ENCODE data around the gene SLC10A7.

GRCh38 chr4:146261041-146261440, 260.7 kb downstream of the SLC10A7 start:
- TF ChIP-seq CTCF (conservative IDR thresholded peaks at IDR 0.05 in 1 of 2, IDR thresholded peaks at IDR 0.05 in 1 of 2; ENCODE audit: low read depth in 1 of 2, low read length in 2 of 2), result no peak
- TF ChIP-seq EZH2 (IDR thresholded peaks at IDR 0.05; ENCODE audit: low read length, missing control alignments), result no peak
